ENCODE results near the gene FLOT1.
A peak's percentile ranks its signal among the peaks of the same experiment; 100 is the strongest.
"Not testable (repeated sequence)": the region's sequence is repeated elsewhere in the genome, so short reads cannot be mapped to it uniquely, and the experiment has no call there.

The FLOT1 gene

DNA sequence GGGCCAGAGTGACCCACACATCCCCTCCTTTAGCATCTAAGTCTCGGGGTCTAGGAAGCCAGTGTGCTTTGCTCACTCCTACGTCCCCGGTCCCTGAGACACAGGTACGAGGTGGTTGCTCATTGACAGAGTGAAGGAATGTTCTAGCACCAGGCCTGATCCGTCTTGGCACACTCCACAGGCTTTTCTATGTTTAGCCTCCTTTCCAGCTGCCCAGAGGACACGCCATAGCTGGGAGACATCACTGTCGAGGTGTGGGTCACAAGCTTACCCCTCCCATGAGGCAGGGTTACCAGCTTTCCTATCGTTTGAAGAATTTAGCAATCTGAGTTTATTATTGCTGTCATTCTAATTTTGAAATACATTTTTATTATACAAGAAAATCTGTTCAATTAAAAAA lies 32.2 kb upstream of the FLOT1 start:
- H3K36me3 ChIP-seq (ENCODE audit: insufficient read depth, low read length): no peaks in the 10 kb centered on the region
- H3K9me3 ChIP-seq (ENCODE audit: control insufficient read depth, insufficient read depth, low read length): no peaks in the 10 kb centered on the region
- H3K9ac ChIP-seq (ENCODE audit: low read depth, low read length): no peak overlapping the region
- peaks cover 15% of the 10 kb centered on the region for H3K4me1 ChIP-seq (ENCODE audit: insufficient read depth, low read length)

DNA sequence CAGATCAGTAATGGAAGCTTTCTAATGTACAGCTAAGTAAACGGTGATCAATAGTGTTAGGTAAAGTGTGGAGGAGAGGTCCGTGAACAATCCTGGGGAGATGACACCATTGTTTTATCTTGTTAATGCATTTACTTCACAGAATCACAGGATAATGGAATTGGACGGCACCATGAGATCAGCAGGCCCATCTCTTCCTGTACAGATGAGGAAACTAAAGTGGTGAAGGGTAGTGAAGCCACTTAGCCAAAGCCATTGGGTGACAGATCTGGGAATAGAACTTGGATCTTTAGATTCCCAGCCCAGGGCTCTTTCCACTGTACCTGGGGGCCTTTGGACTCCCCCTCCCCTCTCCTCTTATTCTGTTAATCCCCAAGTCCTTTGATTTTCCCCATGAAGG lies 28.1 kb upstream of the FLOT1 start:
- Histone ChIP-seq H3K36me3 (ENCODE audit: insufficient read depth, low read length) (no peaks in the 10 kb centered on the region), H3K4me1 (ENCODE audit: insufficient read depth, low read length) (peaks cover 28% of the 10 kb centered on the region), H3K9me3 (ENCODE audit: control insufficient read depth, insufficient read depth, low read length) (no peaks in the 10 kb centered on the region), H3K9ac (ENCODE audit: low read depth, low read length) (no peak overlapping the region)

DNA sequence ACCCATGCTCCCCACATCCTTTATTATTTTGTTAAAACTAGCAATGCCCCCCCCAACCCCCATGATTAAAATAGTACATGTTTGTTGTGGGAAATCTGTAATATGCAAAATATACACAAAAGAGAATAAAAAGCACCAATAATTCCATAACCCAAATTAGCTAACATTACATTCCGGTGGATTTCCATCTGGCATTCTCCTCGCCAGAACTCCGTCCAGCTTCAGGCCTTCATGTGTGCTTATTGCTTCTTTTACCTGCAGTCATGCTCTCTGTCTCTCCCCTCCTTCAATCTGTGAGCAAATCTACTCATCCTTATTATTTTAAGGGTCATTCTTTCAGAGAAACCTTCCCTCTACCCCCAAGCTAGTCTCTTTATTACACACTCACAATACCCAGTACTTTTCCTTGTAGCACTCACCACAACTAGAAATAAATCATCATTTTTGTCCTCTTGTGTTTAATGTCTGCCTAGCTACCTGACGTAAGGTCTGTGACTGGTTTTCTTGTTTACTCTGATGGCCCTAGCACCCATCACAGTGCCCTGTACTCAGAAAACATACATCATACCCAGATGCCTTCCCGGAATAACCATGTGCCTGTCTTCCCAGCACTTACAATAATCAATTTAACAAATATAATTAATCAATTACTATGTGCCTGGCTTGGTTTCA lies 27.5 kb upstream of the FLOT1 start:
- no peaks in the 10 kb centered on the region for H3K36me3 ChIP-seq (ENCODE audit: insufficient read depth, low read length)
- H3K4me1 ChIP-seq (ENCODE audit: insufficient read depth, low read length): peaks cover 28% of the 10 kb centered on the region
- no peaks in the 10 kb centered on the region for H3K9me3 ChIP-seq (ENCODE audit: control insufficient read depth, insufficient read depth, low read length)
- H3K9ac ChIP-seq (ENCODE audit: low read depth, low read length): no peak overlapping the region

DNA sequence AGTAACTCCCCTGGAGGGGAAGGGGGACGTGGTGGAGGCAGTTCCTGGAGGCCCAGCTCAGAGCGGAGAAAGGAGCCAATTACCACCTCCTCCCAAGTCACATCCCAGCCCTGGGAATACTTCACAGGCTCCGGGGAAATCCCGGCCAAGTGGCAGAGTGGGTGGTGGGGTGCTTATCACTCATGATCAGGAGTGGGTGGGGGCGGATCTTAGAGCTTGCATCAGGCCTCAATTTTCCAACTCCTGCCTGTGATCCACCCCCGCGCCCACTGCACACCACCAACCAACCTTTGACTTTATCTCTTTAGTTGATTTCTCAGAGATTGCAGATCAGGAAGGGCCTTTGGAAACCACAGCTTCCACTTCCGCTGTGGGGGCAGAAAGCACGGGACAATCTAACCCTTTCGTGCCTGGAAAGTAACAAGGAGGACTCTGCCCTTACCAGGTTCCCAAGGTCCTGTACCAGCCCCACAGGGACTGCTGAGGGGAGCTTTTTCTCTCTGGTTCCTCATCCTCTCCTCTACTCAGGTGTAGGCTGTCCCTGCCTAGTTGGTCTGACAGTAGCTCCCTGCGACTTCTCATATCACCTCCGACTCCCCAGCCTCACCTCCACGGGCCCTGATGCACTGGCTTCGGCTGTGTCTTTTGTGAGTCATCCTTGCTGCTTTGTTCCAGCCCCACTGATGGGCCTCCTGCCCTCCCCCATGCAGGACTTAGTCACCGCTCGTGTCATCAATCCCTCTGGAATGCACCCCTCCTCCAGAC lies 26.8 kb upstream of the FLOT1 start:
- Histone ChIP-seq H3K4me1 (ENCODE audit: insufficient read depth, low read length) (peaks cover 28% of the 10 kb centered on the region), H3K9me3 (ENCODE audit: control insufficient read depth, insufficient read depth, low read length) (no peaks in the 10 kb centered on the region), H3K36me3 (ENCODE audit: insufficient read depth, low read length) (no peaks in the 10 kb centered on the region), H3K9ac (ENCODE audit: low read depth, low read length) (peak overlapping the region; percentile 17; the same call in 1 of the 2 replicates)

DNA sequence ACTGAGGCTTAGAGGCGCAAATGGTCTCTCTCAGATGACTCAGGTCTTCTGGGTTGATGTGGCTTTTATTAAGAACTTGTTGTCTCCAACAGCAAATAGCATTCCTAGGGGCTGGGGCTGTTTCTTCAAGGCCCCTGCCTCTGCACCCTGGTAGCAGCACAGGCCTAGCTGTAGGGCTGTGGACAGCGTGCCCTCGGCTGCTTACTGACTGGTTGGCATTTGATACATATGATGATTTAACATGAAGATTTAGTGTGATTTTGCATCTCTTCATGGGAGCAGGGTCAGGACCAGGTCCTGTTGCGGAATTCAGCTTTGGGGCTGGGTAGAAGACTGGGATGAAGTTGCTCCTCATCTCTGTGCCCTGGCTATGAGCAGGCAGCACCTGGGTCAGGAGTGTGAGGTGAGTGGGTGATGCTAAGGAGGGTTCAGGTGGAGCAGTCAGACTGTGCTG lies 26.2 kb upstream of the FLOT1 start:
- no peaks in the 10 kb centered on the region for H3K9me3 ChIP-seq (ENCODE audit: control insufficient read depth, insufficient read depth, low read length)
- H3K9ac ChIP-seq (ENCODE audit: low read depth, low read length): no peak overlapping the region
- no peaks in the 10 kb centered on the region for H3K36me3 ChIP-seq (ENCODE audit: insufficient read depth, low read length)
- H3K4me1 ChIP-seq (ENCODE audit: insufficient read depth, low read length): peaks cover 24% of the 10 kb centered on the region

DNA sequence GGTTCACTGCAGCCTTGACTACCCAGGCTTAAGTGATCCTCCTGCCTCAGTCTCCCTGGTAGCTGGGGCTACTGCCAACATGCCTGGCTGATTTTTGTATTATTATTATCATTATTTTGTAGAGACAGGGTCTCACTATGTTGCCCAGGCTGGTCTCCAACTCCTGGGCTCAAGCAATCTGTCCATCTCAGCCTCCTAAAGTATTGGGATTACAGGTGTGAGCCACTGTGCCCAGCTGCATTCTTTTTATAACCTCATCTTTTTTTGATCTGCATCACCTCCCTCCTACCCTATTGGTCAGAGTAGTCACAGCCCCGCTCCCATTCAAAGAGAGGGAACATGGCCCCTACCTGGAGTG lies 25.4 kb upstream of the FLOT1 start:
- no peaks in the 10 kb centered on the region for H3K9me3 ChIP-seq (ENCODE audit: control insufficient read depth, insufficient read depth, low read length)
- H3K9ac ChIP-seq (ENCODE audit: low read depth, low read length): no peak overlapping the region
- H3K36me3 ChIP-seq (ENCODE audit: insufficient read depth, low read length): no peaks in the 10 kb centered on the region
- H3K4me1 ChIP-seq (ENCODE audit: insufficient read depth, low read length): peaks cover 28% of the 10 kb centered on the region

DNA sequence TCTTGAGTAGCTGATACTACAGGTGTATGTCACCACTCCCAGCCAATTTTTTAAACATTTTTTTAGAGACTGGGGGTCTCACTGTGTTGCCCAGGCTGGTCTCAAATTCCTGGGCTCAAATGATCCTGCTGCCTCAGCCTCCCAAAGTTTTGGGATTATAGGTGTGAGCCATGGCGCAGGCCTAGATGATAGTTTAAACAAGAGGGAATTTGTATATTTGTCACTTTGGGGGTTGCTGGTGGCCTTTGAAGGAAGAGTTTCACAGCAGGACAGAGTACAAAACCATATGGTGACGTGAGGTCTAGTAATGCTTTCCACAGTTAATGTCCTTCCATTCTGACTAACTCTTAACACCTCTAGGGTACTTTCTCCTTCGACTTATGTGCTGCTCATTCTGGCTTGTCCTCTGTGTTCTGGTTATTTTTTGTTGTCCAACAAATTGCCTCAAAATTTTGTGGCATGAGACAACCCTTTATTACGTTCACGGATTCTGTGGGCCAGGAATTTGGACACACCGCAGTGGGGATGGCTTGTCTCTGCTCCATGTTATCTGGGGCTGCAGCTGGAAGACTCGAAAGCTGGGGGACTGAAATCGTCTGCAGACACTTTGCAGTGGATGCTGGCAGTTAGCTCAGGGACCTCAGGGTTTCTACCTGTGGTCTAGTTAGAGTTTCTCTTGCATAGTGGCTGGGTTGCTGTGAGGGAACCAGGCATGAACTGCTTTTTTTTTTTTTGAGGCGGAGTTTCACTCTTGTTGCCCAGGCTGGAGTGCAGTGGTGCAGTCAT lies 24.9 kb upstream of the FLOT1 start:
- Histone ChIP-seq H3K9ac (ENCODE audit: low read depth, low read length) (no peak overlapping the region), H3K4me1 (ENCODE audit: insufficient read depth, low read length) (peaks cover 28% of the 10 kb centered on the region), H3K36me3 (ENCODE audit: insufficient read depth, low read length) (no peaks in the 10 kb centered on the region), H3K9me3 (ENCODE audit: control insufficient read depth, insufficient read depth, low read length) (no peaks in the 10 kb centered on the region)

DNA sequence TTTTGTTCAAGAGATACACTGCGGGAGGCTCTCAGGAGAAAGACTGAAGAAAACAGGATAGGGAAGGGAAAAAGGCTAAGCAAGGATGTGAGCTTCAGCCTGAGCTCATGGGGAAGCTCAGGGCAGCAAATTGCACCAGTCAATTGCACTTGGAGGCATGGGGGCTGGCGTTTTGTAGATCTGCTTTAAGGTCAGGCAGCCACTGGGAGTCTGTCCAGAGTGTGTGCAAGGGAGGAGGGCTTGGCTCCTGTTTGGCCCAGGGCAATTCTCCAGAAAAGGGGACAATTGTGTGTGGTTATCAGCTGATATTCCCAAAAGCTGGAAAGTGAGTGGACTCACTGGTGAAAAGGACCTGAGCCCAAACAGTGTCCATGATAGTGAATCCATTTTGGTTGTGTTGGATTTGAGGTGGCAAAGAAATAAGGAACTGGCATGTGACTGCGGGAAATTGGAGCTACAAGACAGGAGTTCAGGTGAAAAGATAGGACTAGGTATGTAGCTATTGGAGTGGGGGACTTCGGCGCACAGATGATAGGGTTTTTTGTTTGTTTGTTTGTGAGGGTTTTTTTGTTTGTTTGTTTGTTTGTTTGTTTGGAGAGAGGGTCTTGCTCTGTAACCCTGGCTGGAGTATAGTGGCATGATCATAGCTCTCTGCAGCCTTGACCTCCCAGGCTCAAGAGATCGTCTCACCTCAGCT lies 24.1 kb upstream of the FLOT1 start:
- peaks cover 28% of the 10 kb centered on the region for H3K4me1 ChIP-seq (ENCODE audit: insufficient read depth, low read length)
- no peak overlapping the region for H3K9ac ChIP-seq (ENCODE audit: low read depth, low read length)
- no peaks in the 10 kb centered on the region for H3K36me3 ChIP-seq (ENCODE audit: insufficient read depth, low read length)
- H3K9me3 ChIP-seq (ENCODE audit: control insufficient read depth, insufficient read depth, low read length): no peaks in the 10 kb centered on the region

DNA sequence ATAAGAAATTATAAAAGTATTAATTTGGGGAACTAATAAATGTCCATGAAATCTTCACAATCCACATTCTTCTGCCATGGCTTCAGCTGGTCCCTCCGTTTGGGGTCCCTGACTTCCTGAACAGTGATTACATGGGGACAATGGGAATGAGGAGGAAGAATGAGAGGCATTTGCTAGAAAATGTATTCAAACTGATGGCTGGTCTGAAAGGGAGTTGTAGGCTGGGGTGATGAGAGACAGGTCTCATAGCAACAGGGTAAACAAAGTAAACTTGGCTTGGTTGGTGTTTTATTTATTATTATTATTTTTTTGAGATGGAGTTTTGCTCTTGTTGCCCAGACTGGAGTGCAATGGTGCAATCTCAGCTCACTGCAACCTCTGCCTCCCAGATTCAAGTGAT lies 23.0 kb upstream of the FLOT1 start:
- H3K4me1 ChIP-seq (ENCODE audit: insufficient read depth, low read length): peaks cover 27% of the 10 kb centered on the region
- H3K9me3 ChIP-seq (ENCODE audit: control insufficient read depth, insufficient read depth, low read length); H3K36me3 ChIP-seq (ENCODE audit: insufficient read depth, low read length); H3K9ac ChIP-seq (ENCODE audit: low read depth, low read length): not testable (repeated sequence)

DNA sequence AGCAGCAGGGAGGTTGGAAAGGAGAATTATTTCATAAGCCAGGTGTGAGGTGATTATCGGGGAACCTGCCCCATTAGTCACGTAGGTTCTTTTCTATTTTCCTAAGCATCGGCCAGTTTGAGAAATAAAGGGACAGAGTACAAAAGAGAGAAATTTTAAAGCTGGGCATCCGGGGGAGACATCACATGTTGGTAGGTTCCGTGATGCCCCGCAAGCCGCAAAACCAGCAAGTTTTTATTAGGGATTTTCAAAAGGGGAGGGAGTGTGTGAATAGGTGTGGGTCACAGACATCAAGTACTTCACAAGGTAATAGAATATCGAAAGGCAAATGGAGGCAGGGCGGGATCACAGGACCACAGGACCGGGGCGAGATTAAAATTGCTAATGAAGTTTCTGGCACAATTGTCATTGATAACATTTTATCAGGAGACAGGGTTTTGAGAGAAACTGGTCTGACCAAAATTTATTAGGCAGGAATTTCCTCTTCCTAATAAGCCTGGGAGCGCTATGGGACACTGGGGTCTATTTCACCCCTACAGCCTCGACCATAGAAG lies 22.1 kb upstream of the FLOT1 start:
- not testable (repeated sequence) for H3K36me3 ChIP-seq (ENCODE audit: insufficient read depth, low read length); H3K9me3 ChIP-seq (ENCODE audit: control insufficient read depth, insufficient read depth, low read length)
- Histone ChIP-seq H3K4me1 (ENCODE audit: insufficient read depth, low read length) (peaks cover 25% of the 10 kb centered on the region), H3K9ac (ENCODE audit: low read depth, low read length) (peak overlapping the region; percentile 24)

DNA sequence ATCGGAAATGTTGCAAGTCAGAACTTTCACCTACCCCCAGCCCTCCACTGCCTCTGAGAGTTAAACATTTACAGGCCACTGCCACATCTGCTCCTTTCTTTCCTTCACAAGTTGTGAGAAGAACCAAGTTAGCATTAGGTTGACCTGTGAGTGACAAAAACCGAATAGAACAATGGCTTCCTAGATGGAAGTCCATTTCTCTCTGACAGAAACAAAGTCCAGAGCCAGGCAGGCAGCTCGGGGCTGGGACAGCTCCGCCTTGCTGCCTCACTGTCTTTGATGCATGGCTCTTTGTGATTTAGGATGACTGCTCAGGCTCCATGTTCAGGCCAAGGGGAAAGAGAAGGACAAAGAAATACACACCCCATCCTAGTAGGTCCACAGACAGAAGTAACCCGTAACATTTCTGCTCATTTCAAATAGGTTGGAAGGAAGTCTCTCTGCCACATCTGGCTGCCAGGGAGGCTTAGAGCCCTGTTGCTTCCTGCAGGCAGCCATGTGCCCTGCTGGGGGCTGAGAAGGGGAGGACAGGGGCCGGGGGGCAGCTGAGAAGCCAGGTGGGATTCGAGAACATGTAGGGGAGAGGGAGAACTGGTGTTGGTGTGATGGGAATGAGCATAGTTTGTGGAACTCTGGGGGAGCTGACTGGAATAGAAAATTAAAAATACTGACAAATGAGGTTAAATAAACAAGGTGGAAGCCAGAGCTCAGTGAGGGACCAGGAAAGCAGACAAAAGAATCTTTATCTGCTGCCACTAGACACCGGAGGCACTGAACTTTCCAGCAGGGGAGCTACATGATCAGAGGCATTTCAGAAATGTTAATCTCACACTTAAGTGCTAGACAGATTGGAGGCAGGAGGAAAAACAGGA lies 21.4 kb upstream of the FLOT1 start:
- H3K36me3 ChIP-seq (ENCODE audit: insufficient read depth, low read length): no peaks in the 10 kb centered on the region; the same call in 1 of the 2 replicates
- H3K4me1 ChIP-seq (ENCODE audit: insufficient read depth, low read length): peaks cover 24% of the 10 kb centered on the region
- no peaks in the 10 kb centered on the region for H3K9me3 ChIP-seq (ENCODE audit: control insufficient read depth, insufficient read depth, low read length)
- H3K9ac ChIP-seq (ENCODE audit: low read depth, low read length): peak overlapping the region; percentile 24

DNA sequence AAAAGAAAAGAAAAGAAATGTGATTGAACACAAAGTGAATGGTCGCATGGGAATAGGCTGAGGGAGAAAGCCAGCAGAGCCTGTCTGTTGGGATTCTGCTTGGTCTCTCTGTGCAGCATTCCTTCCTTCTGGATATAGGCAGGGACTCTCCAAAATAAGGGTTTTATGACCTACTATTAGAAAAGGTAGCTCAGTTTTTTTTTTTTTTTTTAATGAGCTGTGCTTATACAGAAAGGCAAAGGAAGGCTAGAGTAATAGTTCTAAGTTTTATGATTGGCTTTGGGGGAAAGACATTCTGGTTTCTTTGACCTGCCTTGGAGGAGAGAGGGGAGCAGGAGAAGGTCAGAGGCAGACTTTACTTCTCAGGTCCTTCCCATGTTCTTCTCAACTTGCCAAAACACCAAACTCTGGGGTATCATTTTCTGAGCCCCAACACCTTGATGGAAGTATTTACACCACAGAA lies 20.7 kb upstream of the FLOT1 start:
- H3K36me3 ChIP-seq (ENCODE audit: insufficient read depth, low read length): no peaks in the 10 kb centered on the region; the same call in 1 of the 2 replicates
- no peak overlapping the region; the same call in 1 of the 2 replicates for H3K9ac ChIP-seq (ENCODE audit: low read depth, low read length)
- H3K4me1 ChIP-seq (ENCODE audit: insufficient read depth, low read length): peaks cover 21% of the 10 kb centered on the region
- no peaks in the 10 kb centered on the region for H3K9me3 ChIP-seq (ENCODE audit: control insufficient read depth, insufficient read depth, low read length)

DNA sequence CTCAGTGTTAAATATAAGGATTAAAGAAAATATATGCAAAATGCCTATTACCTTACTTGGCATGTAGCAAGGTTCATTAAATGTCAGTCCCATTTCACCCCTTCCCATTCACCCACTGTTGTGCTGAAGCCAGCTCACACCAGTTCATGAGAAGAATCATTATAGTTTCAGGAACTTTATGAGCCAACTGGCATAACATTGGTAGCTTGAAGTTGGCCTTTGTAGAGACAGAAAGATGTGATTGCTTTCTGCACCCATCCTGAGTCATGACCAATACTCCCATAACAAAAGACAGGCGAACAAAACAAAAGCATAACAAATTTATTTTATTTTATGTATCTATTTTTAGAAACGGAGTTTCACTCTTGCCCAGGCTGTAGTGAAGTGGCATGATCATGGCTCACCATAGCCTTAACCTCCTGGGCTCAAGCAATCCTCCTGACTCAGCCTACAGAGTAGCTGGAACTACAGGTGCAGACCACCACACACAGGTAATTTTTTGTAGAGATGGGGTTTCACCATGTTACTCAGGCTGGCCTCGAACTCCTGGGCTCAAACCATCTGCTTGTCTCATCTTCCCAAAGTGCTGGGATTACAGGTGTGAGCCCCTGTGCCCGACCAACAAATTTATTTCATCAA lies 19.4 kb upstream of the FLOT1 start:
- H3K4me1 ChIP-seq (ENCODE audit: insufficient read depth, low read length): peaks cover 21% of the 10 kb centered on the region
- no peak overlapping the region for H3K9ac ChIP-seq (ENCODE audit: low read depth, low read length)
- H3K36me3 ChIP-seq (ENCODE audit: insufficient read depth, low read length): no peaks in the 10 kb centered on the region; the same call in none of the 2 replicates
- no peaks in the 10 kb centered on the region for H3K9me3 ChIP-seq (ENCODE audit: control insufficient read depth, insufficient read depth, low read length)

Measured in ES-I3 (cell line).